ENCODE results near the gene CDT1. TPM values are rescaled to one million over a fixed set of nuclear protein-coding genes. Genes with fewer than 3 reads are reported as not detected.
"Not testable (repeated sequence)": the region's sequence is repeated elsewhere in the genome, so short reads cannot be mapped to it uniquely, and the experiment has no call there.

CDT1 gene
- total RNA-seq, 1 experiment from 2014 or later = 36.6 TPM

DNA sequence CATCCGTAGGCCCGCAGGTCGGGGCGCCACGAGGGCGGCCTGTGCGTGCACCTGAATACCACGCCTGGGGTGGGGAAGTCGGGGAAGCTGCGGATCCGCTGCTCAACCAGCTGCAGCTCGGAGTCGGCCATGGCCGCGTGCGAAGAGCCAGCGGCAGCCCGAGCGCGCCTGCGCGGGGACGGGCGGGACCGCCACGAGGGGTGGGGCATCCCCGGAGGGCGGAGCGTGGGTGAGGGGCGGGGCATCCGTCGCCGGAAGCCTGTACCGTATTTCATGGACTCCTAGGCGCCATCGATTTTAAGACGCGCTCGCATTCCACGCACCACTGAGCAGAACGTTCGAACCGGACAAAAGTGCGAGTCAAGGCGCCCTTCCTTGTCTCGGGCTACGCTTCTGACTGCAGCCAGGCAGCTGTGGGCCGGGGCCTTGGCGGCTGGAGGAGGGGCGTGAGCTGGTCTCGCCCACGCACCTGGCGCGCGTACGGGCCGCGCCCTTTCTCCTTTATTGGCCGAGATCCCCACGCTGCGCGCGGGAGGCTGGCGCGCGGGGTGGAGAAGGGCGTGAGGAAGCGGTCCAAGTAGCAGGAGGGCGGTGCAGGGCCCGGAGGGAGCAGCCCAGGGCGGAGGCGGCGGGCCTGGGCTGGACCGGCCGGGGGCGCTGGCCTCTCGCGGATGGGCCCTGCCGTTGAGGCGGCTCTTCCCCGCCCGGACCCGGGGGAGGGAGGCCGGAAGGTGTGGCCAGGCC lies 8.4 kb downstream of the CDT1 start, which contains the start of gene APRT:
Gene APRT, minus strand, starts transcription at position 160 of the 744 bp plus-strand sequence. Its CDS starts 29 bp downstream, at position 131.
- in situ Hi-C loops (cut with HindIII; ENCODE audit: low sequenced_read_pairs) = no loop called here
- peak; percentile 92 for DNase-seq (ENCODE audit: low spot score)

DNA sequence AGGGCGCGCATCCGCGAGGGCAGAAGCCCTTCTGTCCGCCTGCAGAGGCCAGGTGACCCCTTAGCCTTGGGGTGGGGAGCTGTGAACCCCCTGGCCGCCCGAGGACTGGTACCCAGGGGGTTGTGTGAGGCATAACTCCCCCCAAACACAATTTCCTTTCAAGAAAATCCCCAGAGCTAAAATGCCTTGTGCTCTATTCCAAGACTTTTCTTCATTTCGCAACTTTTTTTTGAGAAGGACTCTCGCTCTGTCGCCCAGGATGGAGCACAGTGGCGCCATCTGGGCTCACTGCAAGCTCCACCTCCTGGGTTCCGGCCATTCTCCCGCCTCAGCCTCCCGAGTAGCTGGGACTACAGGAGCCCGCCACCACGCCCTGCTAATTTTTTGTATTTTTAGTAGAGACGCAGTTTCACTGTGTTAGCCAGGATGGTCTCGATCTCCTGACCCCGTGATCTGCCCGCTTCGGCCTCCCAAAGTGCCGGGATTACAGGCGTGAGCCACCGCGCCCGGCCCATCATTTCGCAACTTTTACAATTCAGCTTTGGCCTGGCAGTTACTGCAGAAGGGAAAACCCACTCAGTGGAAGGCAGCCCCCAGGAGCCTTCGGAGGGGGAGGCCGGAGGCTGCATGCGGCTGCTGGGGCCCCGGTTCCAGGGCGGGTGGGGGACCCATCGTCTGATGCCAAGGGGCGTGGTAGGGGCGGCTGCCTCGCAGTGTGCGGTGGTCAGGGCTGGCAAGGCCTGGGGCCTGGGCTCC lies 9.1 kb downstream of the CDT1 start:
- DNase-seq (ENCODE audit: low spot score) = peak; percentile 52
- in situ Hi-C loops (cut with HindIII; ENCODE audit: low sequenced_read_pairs) = no loop called here

- no peak for DNase-seq (ENCODE audit: low spot score)
- in situ Hi-C loops (cut with HindIII; ENCODE audit: low sequenced_read_pairs) = no loop called here
Observed at GRCh38 chr16:88813269-88814143, 9.9 kb downstream of the CDT1 start.

DNA sequence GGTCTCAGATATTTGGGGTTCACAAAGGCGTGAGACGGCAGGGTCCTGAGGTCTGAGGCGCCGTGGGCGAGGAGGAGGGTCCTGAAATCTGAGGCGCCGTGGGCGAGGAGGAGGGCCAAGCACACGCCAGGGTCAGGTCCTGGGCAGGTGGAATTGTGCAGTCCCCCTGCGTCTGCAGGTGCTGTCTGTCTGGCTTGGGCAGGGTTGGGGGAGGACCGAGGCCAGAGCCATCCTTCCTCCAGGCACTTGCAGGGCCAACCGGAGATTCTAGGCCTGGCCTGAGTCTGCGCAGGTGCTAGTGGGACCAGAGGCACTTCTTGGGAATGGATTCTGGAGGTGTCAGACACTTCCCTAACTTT lies 10.5 kb downstream of the CDT1 start:
- no peak for DNase-seq (ENCODE audit: low spot score)
- in situ Hi-C loops (cut with HindIII; ENCODE audit: low sequenced_read_pairs) = no loop called here

GRCh38 chr16:88815227-88815626 lies 11.6 kb downstream of the CDT1 start:
- in situ Hi-C loops (cut with HindIII; ENCODE audit: low sequenced_read_pairs) = no loop called here
- no peak for DNase-seq (ENCODE audit: low spot score)

DNA sequence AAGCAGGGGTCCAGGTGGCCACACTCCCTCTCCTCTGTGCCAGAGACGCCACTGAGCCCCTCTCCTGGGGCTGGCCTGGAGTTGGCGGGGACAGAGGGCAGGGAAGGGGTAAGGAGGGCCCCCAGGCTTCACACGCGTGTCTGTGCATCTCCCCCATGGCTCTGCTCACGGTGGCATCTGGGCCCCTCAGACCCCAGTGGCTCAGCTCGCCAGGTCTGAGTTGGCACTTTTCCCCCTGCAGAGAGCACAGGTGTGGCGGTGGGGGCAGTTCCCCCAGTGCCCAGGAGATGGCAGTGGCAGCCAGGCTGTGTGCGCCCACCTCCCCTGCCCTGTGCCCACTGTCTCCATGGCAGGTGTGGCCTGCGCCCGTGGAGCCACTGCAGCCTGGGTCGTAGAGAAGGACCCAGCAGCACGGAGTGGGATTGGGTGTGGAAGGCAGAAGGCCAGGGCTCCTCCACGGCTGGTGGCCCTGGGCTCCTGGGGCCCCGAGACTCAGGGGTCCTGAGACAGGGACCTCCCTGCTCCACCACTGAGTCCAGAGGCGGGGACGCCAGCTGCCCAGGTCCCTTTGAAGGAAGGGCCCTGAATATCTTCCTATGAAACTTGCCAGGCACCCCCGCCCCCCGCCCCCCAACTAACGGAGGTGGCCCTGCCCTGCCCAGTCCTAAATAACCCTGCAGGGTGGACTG lies 12.5 kb downstream of the CDT1 start:
- in situ Hi-C loops (cut with HindIII; ENCODE audit: low sequenced_read_pairs) = no loop called here

DNA sequence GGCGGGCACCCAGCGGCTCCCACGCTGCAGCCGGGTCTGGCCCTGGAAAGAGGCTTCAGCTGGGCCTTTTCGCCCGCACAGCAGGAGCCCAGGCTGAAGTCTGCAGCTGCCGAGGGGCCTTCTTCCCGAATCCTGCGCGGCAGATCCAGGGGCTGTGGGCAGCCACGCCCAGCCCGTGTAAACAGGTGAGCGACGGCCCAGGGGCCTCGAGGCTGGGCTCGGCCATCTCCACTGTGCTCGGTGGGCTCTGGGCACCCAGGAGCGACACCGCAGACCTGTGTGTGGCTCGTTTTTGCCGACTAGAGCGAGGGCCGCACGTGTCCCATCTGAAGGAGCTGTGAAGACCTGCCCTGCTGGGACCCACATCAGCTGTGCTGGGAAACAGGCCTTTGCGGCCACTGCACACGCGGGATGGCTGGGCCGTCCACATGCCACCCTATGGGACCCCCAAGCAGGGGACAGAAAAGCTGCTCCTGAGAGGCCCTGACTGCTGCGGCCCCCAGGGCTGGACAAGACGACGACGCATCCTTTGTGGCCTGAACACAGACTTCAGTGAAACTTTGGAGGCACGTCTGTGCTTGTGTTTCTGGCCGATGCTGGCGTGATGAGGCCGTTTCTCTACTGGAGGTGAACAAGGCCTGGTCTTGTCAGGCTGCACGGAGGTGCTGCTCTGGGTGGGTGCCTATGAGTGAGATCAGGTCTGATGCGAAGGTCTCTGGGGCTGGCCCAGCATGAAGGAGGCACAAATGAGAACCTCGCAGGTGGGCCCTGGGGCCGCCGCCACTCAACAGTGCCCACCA lies 13.3 kb downstream of the CDT1 start:
- in situ Hi-C loops (cut with HindIII; ENCODE audit: low sequenced_read_pairs) = no loop called here

More for the DNA sequence above, 12.5 kb downstream of the CDT1 start:
- peak; percentile 50 for DNase-seq (ENCODE audit: low spot score)

GRCh38 chr16:88817785-88818574 lies 14.4 kb downstream of the CDT1 start:
- DNase-seq (ENCODE audit: low spot score) = no peak
- in situ Hi-C loops (cut with HindIII; ENCODE audit: low sequenced_read_pairs) = no loop called here

More for the DNA sequence above, 13.3 kb downstream of the CDT1 start:
- DNase-seq (ENCODE audit: low spot score) = no peak

DNA sequence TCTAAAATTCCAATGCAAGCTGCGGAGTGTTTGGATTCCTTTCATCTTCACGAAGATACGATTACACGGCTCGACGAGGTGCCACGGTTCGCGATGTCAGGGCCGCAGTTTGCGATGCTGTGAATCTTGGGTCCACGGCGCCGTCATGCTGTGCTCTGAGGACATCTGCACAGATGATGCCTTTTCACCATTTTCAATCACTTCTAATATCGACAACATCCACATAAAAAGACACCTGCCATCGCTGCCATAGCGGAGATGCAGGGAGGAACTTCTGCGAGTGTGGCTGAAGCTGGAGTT lies 14.9 kb downstream of the CDT1 start:
- in situ Hi-C loops (cut with HindIII; ENCODE audit: low sequenced_read_pairs) = no loop called here
- DNase-seq (ENCODE audit: low spot score) = no peak

DNA sequence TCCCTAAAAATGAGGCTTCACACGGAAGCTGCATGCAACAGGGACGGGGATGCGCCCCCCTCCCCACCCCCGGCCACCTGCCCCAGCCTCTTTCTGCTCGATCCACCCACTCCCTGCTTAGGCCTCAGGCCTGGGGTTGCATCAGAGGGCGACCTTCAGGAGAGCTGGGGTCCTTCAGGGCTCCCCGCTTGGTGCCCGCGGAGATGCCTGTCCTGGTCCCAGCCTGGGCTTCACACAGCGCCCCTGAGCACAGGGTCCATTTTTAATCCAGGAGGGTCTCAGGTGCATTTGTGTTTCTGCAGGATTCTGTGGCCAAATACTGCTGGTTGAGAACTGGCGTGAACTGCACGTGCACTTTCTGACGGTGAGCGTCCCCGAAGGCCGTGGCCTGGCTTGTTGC lies 15.5 kb downstream of the CDT1 start:
- in situ Hi-C loops (cut with HindIII; ENCODE audit: low sequenced_read_pairs) = no loop called here
- DNase-seq (ENCODE audit: low spot score) = no peak

GRCh38 chr16:88820385-88821025 lies 16.9 kb downstream of the CDT1 start:
- in situ Hi-C loops (cut with HindIII; ENCODE audit: low sequenced_read_pairs) = no loop called here
- no peak for DNase-seq (ENCODE audit: low spot score)

DNA sequence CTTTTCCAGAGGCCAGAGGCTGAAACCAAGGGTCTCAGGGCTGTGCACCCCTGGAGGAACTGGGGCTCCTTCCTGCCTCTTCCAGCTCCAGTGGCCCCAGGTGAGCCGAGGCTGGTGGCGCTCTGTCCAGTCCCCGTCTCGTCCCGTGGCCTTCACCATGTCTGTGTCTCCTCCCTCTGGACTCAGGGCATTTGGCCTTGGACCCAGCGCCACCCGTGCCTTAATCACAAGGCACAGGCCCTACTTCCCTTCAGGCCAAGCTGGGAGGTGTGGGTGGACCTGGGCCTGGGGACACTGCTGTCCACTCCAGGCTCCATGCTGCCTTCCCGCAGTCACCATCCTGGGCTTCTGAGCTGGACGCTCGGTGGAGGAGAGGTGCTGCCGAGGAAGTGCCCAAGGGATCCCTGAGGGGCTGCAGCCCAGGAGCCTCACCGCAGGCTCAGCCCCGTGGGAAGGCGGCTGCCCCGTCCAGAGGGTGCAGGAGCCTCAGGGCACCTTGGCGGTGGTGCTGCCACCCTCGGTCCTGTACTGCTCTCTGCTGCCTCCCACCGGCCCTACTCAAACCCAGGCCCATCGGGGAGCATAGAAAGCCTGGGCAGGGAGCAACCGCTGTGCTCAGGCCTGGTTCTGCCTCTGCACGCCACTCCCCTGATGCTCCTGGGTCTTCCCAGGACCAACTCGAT lies 17.7 kb downstream of the CDT1 start:
- in situ Hi-C loops (cut with HindIII; ENCODE audit: low sequenced_read_pairs) = no loop called here
- no peak for DNase-seq (ENCODE audit: low spot score)

GRCh38 chr16:88822281-88823040 lies 18.9 kb downstream of the CDT1 start:
- in situ Hi-C loops (cut with HindIII; ENCODE audit: low sequenced_read_pairs) = no loop called here
- DNase-seq (ENCODE audit: low spot score) = no peak

GRCh38 chr16:88823646-88824045 lies 20.1 kb downstream of the CDT1 start:
- DNase-seq (ENCODE audit: low spot score); in situ Hi-C loops (cut with HindIII; ENCODE audit: low sequenced_read_pairs): not testable (repeated sequence)

GRCh38 chr16:88824256-88825077 lies 20.9 kb downstream of the CDT1 start:
- DNase-seq (ENCODE audit: low spot score) = no peak
- in situ Hi-C loops (cut with HindIII; ENCODE audit: low sequenced_read_pairs) = no loop called here

Measured in G401 (cell line).